SU-DHL-6 (cell line): ENCODE data around the gene GARIN5A.

Experiments
- CTCF ChIP-seq: fragments of 200-600 bp; sonication (generic); IDR thresholded peaks from one replicate; pipeline ENCODE4 v1.5.1; 2017; ENCODE audit warnings: antibody characterized with exemption, mild to moderate bottlenecking, low read length, moderate library complexity; ENCODE audit not compliant: insufficient read depth, poor library complexity, severe bottlenecking
- EZH2phosphoT487 ChIP-seq: fragments of 200-600 bp; sonication (generic), shearing (Covaris generic); conservative IDR thresholded peaks from 2 replicates; pipeline ENCODE4 v1.6.1; 2018; ENCODE audit warnings: mild to moderate bottlenecking, antibody characterized with exemption, low read length, moderate library complexity, mixed read lengths

- TF ChIP-seq EZH2phosphoT487 = no peak
- no peak for TF ChIP-seq CTCF
Observed at GRCh38 chr19:50512999-50513745, 36.5 kb upstream of the GARIN5A start.
